Activated CD4-positive, alpha-beta T cell treated with anti-CD3 and anti-CD28 coated beads for 36 hours (primary cell): ENCODE measurements around the gene IGSF11. TPM values are rescaled to one million over a fixed set of nuclear protein-coding genes. Genes with fewer than 3 reads are reported as not detected.

ENCODE experiments used
- ATAC-seq: fragments of 200-7000 bp; cut with Tn5 transposase; one replicate; pipeline ENCODE4 v1.10.0; 2021; ENCODE audit warnings: mild to moderate bottlenecking, moderate library complexity
- CTCF ChIA-PET: fragments of 350-600 bp; sonication (Branson Sonifier 250); formaldehyde crosslinking; loops from one replicate; lab custom pipeline; 2021; ENCODE audit warnings: antibody characterized with exemption; lab: Charles Lee
- POLR2A ChIA-PET: fragments of 350-600 bp; sonication (Branson Sonifier 250); formaldehyde crosslinking; loops from one replicate; lab custom pipeline; 2021; ENCODE audit warnings: antibody characterized with exemption, inconsistent platforms; lab: Charles Lee
- DNase-seq: peaks from one replicate; pipeline ENCODE4 v3.0.0-alpha.2; 2020
- H3K27ac Mint-ChIP-seq: one replicate; pipeline ENCODE4 v1.8.0; 2021; ENCODE audit warnings: mixed read lengths
- H3K27me3 Mint-ChIP-seq: one replicate; pipeline ENCODE4 v1.8.0; 2021; ENCODE audit warnings: mixed read lengths
- H3K36me3 Mint-ChIP-seq: one replicate; pipeline ENCODE4 v1.8.0; 2021; ENCODE audit warnings: low read depth, mixed read lengths
- H3K4me1 Mint-ChIP-seq: one replicate; pipeline ENCODE4 v1.8.0; 2021; ENCODE audit warnings: mixed read lengths
- H3K4me3 Mint-ChIP-seq: one replicate; pipeline ENCODE4 v1.8.0; 2021; ENCODE audit warnings: mild to moderate bottlenecking, moderate library complexity, mixed read lengths
- H3K9me3 Mint-ChIP-seq: one replicate; pipeline ENCODE4 v1.8.0; 2021; ENCODE audit warnings: low read depth, mixed read lengths
- intact Hi-C, 2 experiments: fragments of 100-400 bp; cut with DNase I in 1 of 2; cut with micrococcal nuclease in 1 of 2; formaldehyde crosslinking; loops; one replicate each; pipeline versions ENCODE4 v1.14.2 to v1.15.1; 2022 to 2024; cut with DNase I, micrococcal nuclease
- total RNA-seq, 2 experiments: library from RNA; stranded (reverse); gene quantifications; one replicate each; pipeline ENCODE4 v1.2.3, GENCODE V29; 2021

Gene IGSF11
- total RNA-seq, 2 experiments from 2014 or later: 0.09 to 0.23 TPM

DNA sequence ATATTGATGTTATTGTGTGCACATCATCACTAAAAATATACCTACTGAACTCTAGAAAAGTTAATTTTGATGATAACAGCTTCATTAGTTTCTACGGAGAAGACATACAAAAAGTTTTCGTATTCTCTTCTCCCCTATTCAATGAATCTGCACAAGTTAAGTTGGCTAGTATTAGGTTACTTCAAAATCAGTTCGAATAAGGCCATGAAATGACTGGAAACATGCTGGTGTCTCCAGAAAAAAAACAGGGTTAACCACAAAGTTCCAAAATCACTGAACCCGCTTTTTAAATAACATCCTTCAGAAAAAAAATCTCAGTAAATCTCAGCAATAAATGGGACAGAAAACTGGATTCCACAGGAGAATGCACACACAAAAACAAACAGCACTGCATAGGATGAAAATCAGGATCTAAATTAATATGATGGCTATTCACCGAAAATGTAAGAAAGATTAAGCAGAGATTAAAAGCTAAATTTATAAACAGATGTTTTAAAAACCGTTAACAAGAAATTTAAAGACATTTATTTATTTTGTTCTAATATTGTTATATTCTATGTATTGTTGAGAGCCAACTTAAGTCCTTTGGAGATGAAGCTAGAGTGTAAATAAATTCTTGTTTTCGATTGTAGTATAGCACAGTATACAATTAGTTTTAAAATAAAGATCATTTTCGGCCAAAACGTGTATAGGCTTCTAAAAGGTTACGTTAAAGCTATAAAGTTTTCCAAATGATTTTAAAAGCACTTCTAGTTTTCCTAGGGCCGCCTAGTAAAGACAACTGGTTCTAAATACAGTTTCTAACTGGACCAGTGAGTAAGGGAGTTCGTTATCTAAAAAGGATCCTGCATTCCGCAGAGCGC lies 1.0 kb downstream of the IGSF11 start:
- POLR2A ChIA-PET: no interaction called here
- H3K9me3 Mint-ChIP-seq: no peaks in the 10 kb centered on the region
- H3K27me3 Mint-ChIP-seq: peaks cover 32% of the 10 kb centered on the region

GRCh38 chr3:119025171-119025795 lies 9.4 kb downstream of the IGSF11 start:
- no peak for DNase-seq
- H3K4me3 Mint-ChIP-seq: no peak overlapping the region
- H3K36me3 Mint-ChIP-seq: no peaks in the 10 kb centered on the region
- peaks cover 2% of the 10 kb centered on the region for H3K4me1 Mint-ChIP-seq
- intact Hi-C loops: no loop called here
- ATAC-seq: no peak
- no peak overlapping the region for H3K27ac Mint-ChIP-seq
- POLR2A ChIA-PET: no interaction called here
- H3K27me3 Mint-ChIP-seq: no peaks in the 10 kb centered on the region
- no peaks in the 10 kb centered on the region for H3K9me3 Mint-ChIP-seq
- CTCF ChIA-PET: interaction anchor here (2.3 to 13.6 kb wide), 2 partner anchors 9 to 141 kb away, joined by 15 to 240 read pairs; partner anchors contain the start of gene IGSF11

More for the DNA sequence above, 1.0 kb downstream of the IGSF11 start:
- Mint-ChIP-seq H3K4me1 (peaks cover 6% of the 10 kb centered on the region), H3K4me3 (peak overlapping the region; percentile 77), H3K27ac (no peak overlapping the region), H3K36me3 (no peaks in the 10 kb centered on the region)
- intact Hi-C loops: loop anchor here (1.0 to 10.0 kb wide), 5 partner anchors 65 to 208 kb away; no protein-coding TSS in a partner anchor
- DNase-seq (no peak), ATAC-seq (no peak)
- CTCF ChIA-PET: interaction anchor here (0.6 to 13.6 kb wide), 11 partner anchors 9 to 207 kb away, joined by 3 to 240 read pairs (median 4); partner anchors contain the start of gene B4GALT4

DNA sequence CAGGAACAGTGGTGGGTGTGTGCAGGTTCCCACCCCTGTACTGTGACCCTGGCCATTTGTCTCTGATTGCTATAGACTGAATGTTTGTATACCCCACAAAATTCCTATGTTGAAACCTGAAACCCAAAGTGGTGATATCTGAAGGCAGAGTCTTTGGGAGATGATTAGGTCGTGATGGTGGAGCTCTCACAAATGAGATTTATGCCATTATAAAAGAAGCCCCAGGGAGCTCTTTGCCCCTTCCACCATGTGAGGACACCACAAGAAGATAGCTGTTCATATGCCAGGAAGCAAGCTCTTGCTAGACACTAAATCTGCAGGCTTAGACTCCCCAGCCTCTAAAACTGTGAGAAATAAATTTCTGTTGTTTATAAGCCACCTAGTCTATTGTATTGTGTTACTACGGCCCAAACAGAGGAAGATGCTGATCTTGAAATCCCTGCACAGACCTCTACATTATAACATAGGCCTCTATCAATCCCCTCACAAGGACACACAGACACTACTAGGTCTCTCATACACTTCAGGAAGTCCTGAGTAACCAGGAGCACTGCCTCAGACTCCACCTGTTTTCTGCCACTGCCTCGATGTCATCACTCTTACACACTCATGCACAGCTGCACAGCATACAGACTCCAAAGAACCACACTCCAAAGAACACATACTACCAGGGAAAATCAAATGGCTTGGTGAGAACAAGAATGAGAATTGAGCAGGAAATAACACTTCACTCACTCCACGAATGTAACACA lies 14.7 kb downstream of the IGSF11 start:
- no peaks in the 10 kb centered on the region for H3K36me3 Mint-ChIP-seq
- DNase-seq (peak; percentile 9), ATAC-seq (peak; percentile 63)
- intact Hi-C loops: no loop called here
- H3K9me3 Mint-ChIP-seq: no peaks in the 10 kb centered on the region
- peaks cover 3% of the 10 kb centered on the region for H3K27me3 Mint-ChIP-seq
- ChIA-PET CTCF (no interaction called here), POLR2A (no interaction called here)
- H3K4me1 Mint-ChIP-seq: peaks cover 4% of the 10 kb centered on the region
- no peak overlapping the region for H3K4me3 Mint-ChIP-seq
- H3K27ac Mint-ChIP-seq: no peak overlapping the region

DNA sequence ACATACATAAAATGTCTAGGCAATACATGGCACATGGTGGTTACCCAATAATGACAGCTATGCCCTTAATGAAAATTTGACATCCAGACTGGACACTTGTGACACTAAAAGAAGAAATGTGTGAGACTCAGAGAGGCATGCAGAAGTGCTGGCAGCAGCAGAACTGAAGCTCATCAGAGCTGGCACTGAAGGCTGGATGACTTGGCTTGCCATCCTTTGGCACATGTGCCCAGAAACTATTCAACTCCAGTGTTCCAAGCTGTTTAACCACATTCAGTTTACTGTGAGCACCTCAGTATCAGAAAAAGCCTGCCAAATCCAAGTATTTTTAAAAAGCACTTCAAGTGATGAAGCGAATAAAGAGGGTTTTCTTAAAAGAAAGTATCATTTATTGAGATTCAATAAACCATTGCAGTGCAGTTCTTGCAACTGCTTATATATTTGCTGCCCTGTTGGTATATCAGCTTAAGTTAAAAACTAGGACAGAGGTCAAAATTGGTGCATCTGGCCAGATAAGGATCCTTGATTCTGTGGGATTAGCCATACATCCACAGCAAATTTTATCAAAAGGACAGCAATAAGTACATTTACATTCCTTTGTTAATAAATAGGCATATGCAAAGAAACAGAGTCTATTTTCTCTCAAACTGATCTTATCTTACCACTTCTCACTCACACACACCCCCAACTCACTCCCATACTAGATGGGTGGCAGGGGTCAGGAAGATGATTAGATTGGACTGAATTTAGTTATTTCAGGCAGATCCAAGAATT lies 15.8 kb downstream of the IGSF11 start:
- CTCF ChIA-PET: interaction anchor here (2.1 kb wide), 1 partner anchor 16 kb away, joined by 6 read pairs; the partner anchor contains the start of gene IGSF11
- Mint-ChIP-seq H3K36me3 (no peaks in the 10 kb centered on the region), H3K4me3 (no peak overlapping the region), H3K9me3 (no peaks in the 10 kb centered on the region), H3K27ac (no peak overlapping the region), H3K4me1 (peaks cover 4% of the 10 kb centered on the region), H3K27me3 (peaks cover 3% of the 10 kb centered on the region)
- POLR2A ChIA-PET: no interaction called here
- no peak for DNase-seq
- intact Hi-C loops: no loop called here
- ATAC-seq: no peak

- CTCF ChIA-PET: interaction anchor here (0.7 kb wide), 1 partner anchor 21 kb away, joined by 3 read pairs; no protein-coding TSS in a partner anchor
- peaks cover 3% of the 10 kb centered on the region for H3K27me3 Mint-ChIP-seq
- H3K27ac Mint-ChIP-seq: no peak overlapping the region
- H3K4me3 Mint-ChIP-seq: no peak overlapping the region
- intact Hi-C loops: no loop called here
- DNase-seq (no peak), ATAC-seq (no peak)
- H3K9me3 Mint-ChIP-seq: no peaks in the 10 kb centered on the region
- no peaks in the 10 kb centered on the region for H3K36me3 Mint-ChIP-seq
- POLR2A ChIA-PET: no interaction called here
- H3K4me1 Mint-ChIP-seq: peaks cover 12% of the 10 kb centered on the region
Observed at GRCh38 chr3:119015942-119016341, 18.7 kb downstream of the IGSF11 start.

- POLR2A ChIA-PET: no interaction called here
- Mint-ChIP-seq H3K27me3 (peaks cover 3% of the 10 kb centered on the region), H3K9me3 (no peaks in the 10 kb centered on the region), H3K27ac (no peak overlapping the region), H3K4me3 (no peak overlapping the region), H3K36me3 (no peaks in the 10 kb centered on the region), H3K4me1 (peaks cover 8% of the 10 kb centered on the region)
- intact Hi-C loops: no loop called here
- DNase-seq: no peak
- CTCF ChIA-PET: interaction anchor here (1.5 kb wide), 1 partner anchor 129 kb away, joined by 8 read pairs; no protein-coding TSS in a partner anchor
- ATAC-seq: no peak
Observed at GRCh38 chr3:119013951-119014350, 20.7 kb downstream of the IGSF11 start.

- Mint-ChIP-seq H3K4me1 (peaks cover 8% of the 10 kb centered on the region), H3K36me3 (peaks cover 2% of the 10 kb centered on the region), H3K9me3 (peaks cover 2% of the 10 kb centered on the region), H3K27ac (no peak overlapping the region), H3K4me3 (no peak overlapping the region), H3K27me3 (peaks cover 3% of the 10 kb centered on the region)
- POLR2A ChIA-PET: no interaction called here
- CTCF ChIA-PET: interaction anchor here (0.5 to 0.7 kb wide), 2 partner anchors 79 to 448 kb away, joined by 3 to 4 read pairs; no protein-coding TSS in a partner anchor
- DNase-seq (no peak), ATAC-seq (no peak)
- intact Hi-C loops: no loop called here
Observed at GRCh38 chr3:119011528-119011927, 23.1 kb downstream of the IGSF11 start.

DNA sequence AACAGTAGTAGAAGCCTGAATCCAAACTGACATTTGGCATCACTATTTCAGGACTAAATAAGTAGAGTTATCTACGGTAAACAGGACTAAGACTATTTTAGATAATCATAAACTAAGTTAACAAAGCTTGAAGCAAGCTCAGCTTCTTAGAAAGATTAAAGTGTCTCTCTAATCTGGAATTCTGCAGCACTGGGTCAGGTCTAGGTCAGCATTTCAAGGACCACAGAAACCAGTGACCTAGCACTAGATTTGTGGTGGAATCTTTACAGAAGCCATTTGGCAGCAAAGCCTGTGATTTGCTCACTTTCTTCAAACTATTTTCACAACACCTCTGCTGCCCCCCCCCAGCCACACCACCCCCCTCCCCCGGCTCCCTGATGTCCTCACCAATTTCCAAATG lies 37.5 kb downstream of the IGSF11 start:
- POLR2A ChIA-PET: no interaction called here
- Mint-ChIP-seq H3K9me3 (no peaks in the 10 kb centered on the region), H3K36me3 (no peaks in the 10 kb centered on the region), H3K27ac (no peak overlapping the region), H3K27me3 (no peaks in the 10 kb centered on the region), H3K4me3 (no peak overlapping the region), H3K4me1 (no peaks in the 10 kb centered on the region)
- no peak for DNase-seq
- CTCF ChIA-PET: no interaction called here
- no peak for ATAC-seq
- intact Hi-C loops: no loop called here

- intact Hi-C loops: no loop called here
- no peak overlapping the region for H3K4me3 Mint-ChIP-seq
- H3K36me3 Mint-ChIP-seq: no peaks in the 10 kb centered on the region
- H3K27ac Mint-ChIP-seq: no peak overlapping the region
- CTCF ChIA-PET: interaction anchor here (1.0 kb wide), 1 partner anchor 44 kb away, joined by 3 read pairs; no protein-coding TSS in a partner anchor
- H3K27me3 Mint-ChIP-seq: no peaks in the 10 kb centered on the region
- H3K9me3 Mint-ChIP-seq: no peaks in the 10 kb centered on the region
- POLR2A ChIA-PET: no interaction called here
- no peaks in the 10 kb centered on the region for H3K4me1 Mint-ChIP-seq
- no peak for ATAC-seq
- no peak for DNase-seq
Observed at GRCh38 chr3:118991775-118992174, 42.9 kb downstream of the IGSF11 start.

- Mint-ChIP-seq H3K36me3 (no peaks in the 10 kb centered on the region), H3K27ac (no peak overlapping the region), H3K9me3 (no peaks in the 10 kb centered on the region), H3K27me3 (no peaks in the 10 kb centered on the region), H3K4me1 (no peaks in the 10 kb centered on the region), H3K4me3 (no peak overlapping the region)
- CTCF ChIA-PET: interaction anchor here (1.0 kb wide), 1 partner anchor 43 kb away, joined by 3 read pairs; no protein-coding TSS in a partner anchor
- DNase-seq (no peak), ATAC-seq (no peak)
- POLR2A ChIA-PET: no interaction called here
- intact Hi-C loops: no loop called here
Observed at GRCh38 chr3:118990823-118991560, 43.7 kb downstream of the IGSF11 start.
